Loucy (cell line): Measurements from ENCODE around the gene WDR7.

Source experiments
- H2AFZ ChIP-seq: fragments of 200-600 bp; sonication (generic); 2 replicates; pipeline ENCODE4 v1.6.0; 2016; ENCODE audit warnings: antibody characterized with exemption, mild to moderate bottlenecking, low read length, moderate library complexity
- H3F3A ChIP-seq: fragments of 200-600 bp; 2 replicates; pipeline ENCODE4 v1.6.0; 2016; ENCODE audit warnings: antibody characterized with exemption, low read depth, mild to moderate bottlenecking
- H3K27me3 ChIP-seq: fragments of 200-600 bp; sonication (generic); 2 replicates; pipeline ENCODE4 v1.6.1; 2014; ENCODE audit warnings: low read length, mild to moderate bottlenecking; ENCODE audit not compliant: insufficient read depth, poor library complexity, severe bottlenecking
- H3K36me3 ChIP-seq: fragments of 200-600 bp; sonication (generic); 2 replicates; pipeline ENCODE4 v1.6.1; 2016; ENCODE audit warnings: low read length; ENCODE audit not compliant: insufficient read depth
- H3K4me1 ChIP-seq: fragments of 200-600 bp; sonication (generic); 2 replicates; pipeline ENCODE4 v1.5.1; 2014; ENCODE audit warnings: low read length, mild to moderate bottlenecking; ENCODE audit not compliant: insufficient read depth, poor library complexity, severe bottlenecking
- H3K4me2 ChIP-seq: fragments of 200-600 bp; sonication (generic); 2 replicates; pipeline ENCODE4 v1.6.0; 2014; ENCODE audit warnings: antibody characterized with exemption, low read length, low read depth, mild to moderate bottlenecking; ENCODE audit not compliant: poor library complexity, severe bottlenecking
- H3K4me3 ChIP-seq: fragments of 200-600 bp; sonication (generic); 2 replicates; pipeline ENCODE4 v1.5.1; 2014; ENCODE audit warnings: low read length, mild to moderate bottlenecking, mixed read lengths; ENCODE audit not compliant: poor library complexity, severe bottlenecking
- H3K79me2 ChIP-seq: fragments of 200-600 bp; sonication (generic); 2 replicates; pipeline ENCODE4 v1.6.1; 2014; ENCODE audit warnings: low read length; ENCODE audit not compliant: insufficient read depth
- H3K9ac ChIP-seq: fragments of 200-600 bp; sonication (generic); 2 replicates; pipeline ENCODE4 v1.6.0; 2014; ENCODE audit warnings: mild to moderate bottlenecking, low read depth, low read length, moderate library complexity; ENCODE audit not compliant: poor library complexity, severe bottlenecking
- H3K9me2 ChIP-seq: fragments of 200-600 bp; sonication (generic); replicated peaks from 2 replicates; pipeline ENCODE4 v1.6.1; 2016; ENCODE audit warnings: low read depth, low read length, mixed read lengths
- H3K9me3 ChIP-seq: fragments of 200-600 bp; sonication (generic); 2 replicates; pipeline ENCODE4 v1.6.1; 2014; ENCODE audit warnings: mild to moderate bottlenecking, antibody characterized with exemption, low read length, low read depth; ENCODE audit not compliant: insufficient read depth
- H4K20me1 ChIP-seq: fragments of 200-600 bp; sonication (generic); 2 replicates; pipeline ENCODE4 v1.6.0; 2014; ENCODE audit warnings: antibody characterized with exemption, low read length, mild to moderate bottlenecking; ENCODE audit not compliant: insufficient read depth, poor library complexity, severe bottlenecking
- CTCF ChIP-seq: fragments of 200-600 bp; sonication (generic); conservative IDR thresholded peaks from 2 replicates; pipeline ENCODE4 v1.5.1; 2014; ENCODE audit warnings: mild to moderate bottlenecking, antibody characterized with exemption, low read length
- EZH2phosphoT487 ChIP-seq: fragments of 200-600 bp; IDR thresholded peaks from 2 replicates; pipeline ENCODE4 v1.6.1; 2018; ENCODE audit warnings: antibody characterized with exemption, mild to moderate bottlenecking, moderate library complexity, borderline replicate concordance

The WDR7 gene

GRCh38 chr18:56910967-56911366 lies 259.8 kb downstream of the WDR7 start:
- no peak overlapping the region for H3K9ac ChIP-seq
- H4K20me1 ChIP-seq: no peaks in the 10 kb centered on the region
- H3K27me3 ChIP-seq: no peaks in the 10 kb centered on the region
- H3K9me2 ChIP-seq: no peaks in the 10 kb centered on the region
- H2AFZ ChIP-seq: no peak overlapping the region
- no peaks in the 10 kb centered on the region for H3K4me1 ChIP-seq
- H3K36me3 ChIP-seq: no peaks in the 10 kb centered on the region
- no peaks in the 10 kb centered on the region for H3K79me2 ChIP-seq
- H3K4me2 ChIP-seq: no peak overlapping the region
- H3F3A ChIP-seq: no peaks in the 10 kb centered on the region
- no peak for TF ChIP-seq CTCF
- TF ChIP-seq EZH2phosphoT487: no peak
- H3K9me3 ChIP-seq: no peaks in the 10 kb centered on the region
- H3K4me3 ChIP-seq: no peak overlapping the region

- Histone ChIP-seq H4K20me1 (no peaks in the 10 kb centered on the region), H3K4me1 (no peaks in the 10 kb centered on the region), H3K4me2 (no peak overlapping the region), H2AFZ (no peak overlapping the region), H3K4me3 (no peak overlapping the region), H3K9me2 (no peaks in the 10 kb centered on the region), H3K9ac (no peak overlapping the region), H3K79me2 (no peaks in the 10 kb centered on the region), H3K9me3 (no peaks in the 10 kb centered on the region), H3K36me3 (no peaks in the 10 kb centered on the region), H3K27me3 (no peaks in the 10 kb centered on the region), H3F3A (no peaks in the 10 kb centered on the region)
- TF ChIP-seq EZH2phosphoT487 (no peak), CTCF (no peak)
These were observed 262.8 kb downstream of the WDR7 start for GRCh38 chr18:56913941-56914340.

- no peak overlapping the region for H3K4me3 ChIP-seq
- H2AFZ ChIP-seq: no peak overlapping the region
- no peaks in the 10 kb centered on the region for H3K9me3 ChIP-seq
- H3K79me2 ChIP-seq: no peaks in the 10 kb centered on the region
- H4K20me1 ChIP-seq: no peaks in the 10 kb centered on the region
- H3K9ac ChIP-seq: no peak overlapping the region
- no peaks in the 10 kb centered on the region for H3K27me3 ChIP-seq
- H3K36me3 ChIP-seq: no peaks in the 10 kb centered on the region
- no peaks in the 10 kb centered on the region for H3K4me1 ChIP-seq
- TF ChIP-seq CTCF (no peak), EZH2phosphoT487 (no peak)
- H3K9me2 ChIP-seq: no peaks in the 10 kb centered on the region
- H3K4me2 ChIP-seq: no peak overlapping the region
- no peaks in the 10 kb centered on the region for H3F3A ChIP-seq
These were observed 268.0 kb downstream of the WDR7 start for GRCh38 chr18:56919190-56919589.
